ENCODE measurements around the gene SLC20A1.
A peak's percentile ranks its signal among the peaks of the same experiment; 100 is the strongest.

The SLC20A1 gene

DNA sequence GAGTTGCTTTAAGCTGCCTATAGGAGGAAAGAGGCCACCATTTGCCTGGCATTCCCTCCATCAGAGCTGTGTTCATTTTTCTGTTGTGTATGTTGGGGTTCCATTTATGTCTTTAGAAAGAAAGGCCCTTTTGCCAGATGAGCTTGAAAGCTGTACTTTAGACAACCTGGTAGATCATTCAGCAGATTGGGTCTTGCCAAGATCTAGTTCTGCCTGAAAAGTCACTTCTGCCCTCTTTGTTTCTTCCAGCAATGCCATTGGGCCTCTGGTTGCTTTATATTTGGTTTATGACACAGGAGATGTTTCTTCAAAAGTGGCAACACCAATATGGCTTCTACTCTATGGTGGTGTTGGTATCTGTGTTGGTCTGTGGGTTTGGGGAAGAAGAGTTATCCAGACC is 14.4 kb downstream of the SLC20A1 start:
- TF ChIP-seq TCF12 (IDR thresholded peaks at IDR 0.05; ENCODE audit: low read depth), result no peak
- no peak for TF ChIP-seq ZBTB7A (IDR thresholded peaks at IDR 0.05; ENCODE audit: low read depth)
- TF ChIP-seq TEAD4 (IDR thresholded peaks at IDR 0.05), result no peak
- TF ChIP-seq, protein P1, sequence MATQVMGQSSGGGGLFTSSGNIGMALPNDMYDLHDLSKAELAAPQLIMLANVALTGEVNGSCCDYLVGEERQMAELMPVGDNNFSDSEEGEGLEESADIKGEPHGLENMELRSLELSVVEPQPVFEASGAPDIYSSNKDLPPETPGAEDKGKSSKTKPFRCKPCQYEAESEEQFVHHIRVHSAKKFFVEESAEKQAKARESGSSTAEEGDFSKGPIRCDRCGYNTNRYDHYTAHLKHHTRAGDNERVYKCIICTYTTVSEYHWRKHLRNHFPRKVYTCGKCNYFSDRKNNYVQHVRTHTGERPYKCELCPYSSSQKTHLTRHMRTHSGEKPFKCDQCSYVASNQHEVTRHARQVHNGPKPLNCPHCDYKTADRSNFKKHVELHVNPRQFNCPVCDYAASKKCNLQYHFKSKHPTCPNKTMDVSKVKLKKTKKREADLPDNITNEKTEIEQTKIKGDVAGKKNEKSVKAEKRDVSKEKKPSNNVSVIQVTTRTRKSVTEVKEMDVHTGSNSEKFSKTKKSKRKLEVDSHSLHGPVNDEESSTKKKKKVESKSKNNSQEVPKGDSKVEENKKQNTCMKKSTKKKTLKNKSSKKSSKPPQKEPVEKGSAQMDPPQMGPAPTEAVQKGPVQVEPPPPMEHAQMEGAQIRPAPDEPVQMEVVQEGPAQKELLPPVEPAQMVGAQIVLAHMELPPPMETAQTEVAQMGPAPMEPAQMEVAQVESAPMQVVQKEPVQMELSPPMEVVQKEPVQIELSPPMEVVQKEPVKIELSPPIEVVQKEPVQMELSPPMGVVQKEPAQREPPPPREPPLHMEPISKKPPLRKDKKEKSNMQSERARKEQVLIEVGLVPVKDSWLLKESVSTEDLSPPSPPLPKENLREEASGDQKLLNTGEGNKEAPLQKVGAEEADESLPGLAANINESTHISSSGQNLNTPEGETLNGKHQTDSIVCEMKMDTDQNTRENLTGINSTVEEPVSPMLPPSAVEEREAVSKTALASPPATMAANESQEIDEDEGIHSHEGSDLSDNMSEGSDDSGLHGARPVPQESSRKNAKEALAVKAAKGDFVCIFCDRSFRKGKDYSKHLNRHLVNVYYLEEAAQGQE (IDR thresholded peaks at IDR 0.05; ENCODE audit: low read depth), result no peak
- TF ChIP-seq TAF1 (IDR thresholded peaks at IDR 0.05; ENCODE audit: low read depth), result no peak
- TF ChIP-seq, protein P2, sequence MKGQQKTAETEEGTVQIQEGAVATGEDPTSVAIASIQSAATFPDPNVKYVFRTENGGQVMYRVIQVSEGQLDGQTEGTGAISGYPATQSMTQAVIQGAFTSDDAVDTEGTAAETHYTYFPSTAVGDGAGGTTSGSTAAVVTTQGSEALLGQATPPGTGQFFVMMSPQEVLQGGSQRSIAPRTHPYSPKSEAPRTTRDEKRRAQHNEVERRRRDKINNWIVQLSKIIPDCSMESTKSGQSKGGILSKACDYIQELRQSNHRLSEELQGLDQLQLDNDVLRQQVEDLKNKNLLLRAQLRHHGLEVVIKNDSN (IDR thresholded peaks at IDR 0.05), result no peak
- no peak for TF ChIP-seq YY1 (IDR thresholded peaks at IDR 0.05; ENCODE audit: low read depth)
- TF ChIP-seq, protein P3, sequence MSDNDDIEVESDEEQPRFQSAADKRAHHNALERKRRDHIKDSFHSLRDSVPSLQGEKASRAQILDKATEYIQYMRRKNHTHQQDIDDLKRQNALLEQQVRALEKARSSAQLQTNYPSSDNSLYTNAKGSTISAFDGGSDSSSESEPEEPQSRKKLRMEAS (IDR thresholded peaks at IDR 0.05), result no peak
- TF ChIP-seq EP300 (IDR thresholded peaks at IDR 0.05; ENCODE audit: borderline replicate concordance), result no peak
- TF ChIP-seq EGR1 (IDR thresholded peaks at IDR 0.05), result no peak
- TF ChIP-seq CREB1 (IDR thresholded peaks at IDR 0.05; ENCODE audit: low read depth), result no peak
- no peak for TF ChIP-seq RAD21 (IDR thresholded peaks at IDR 0.05; ENCODE audit: low read depth)
- no peak for TF ChIP-seq CEBPB (IDR thresholded peaks at IDR 0.05)
- no peak for TF ChIP-seq FOXM1 (IDR thresholded peaks at IDR 0.05; ENCODE audit: borderline replicate concordance, low read depth)
- no peak for TF ChIP-seq NFIC (IDR thresholded peaks at IDR 0.05)

DNA sequence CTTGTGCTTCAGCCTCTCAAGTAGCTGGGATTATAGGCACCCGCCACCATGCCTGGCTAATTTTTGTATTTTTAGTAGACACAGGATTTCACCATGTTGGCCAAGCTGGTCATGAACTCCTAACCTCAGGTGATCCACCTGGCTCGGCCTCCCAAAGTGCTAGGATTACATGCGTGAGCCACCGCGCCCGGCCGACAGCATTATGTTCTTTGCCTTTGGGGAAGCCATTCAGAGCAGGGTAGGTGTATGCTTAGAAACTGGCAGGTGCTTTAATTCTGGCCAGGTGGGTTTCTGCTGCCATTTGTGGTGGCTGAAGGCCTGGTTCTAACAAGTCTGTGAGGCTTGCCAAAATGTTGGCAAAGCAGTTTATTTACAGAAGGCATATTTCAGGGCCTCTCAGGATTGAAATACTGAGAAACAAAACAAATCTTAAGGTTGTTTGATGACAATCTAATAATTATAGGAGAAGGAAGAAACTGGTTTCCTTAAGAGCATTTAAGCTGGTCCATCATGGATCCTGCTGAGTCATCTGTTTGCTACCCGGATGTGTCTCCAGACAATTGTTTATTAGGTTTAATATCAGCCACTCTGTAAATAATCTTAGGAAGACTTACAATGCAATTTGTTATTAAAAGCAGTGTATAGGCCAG is 16.0 kb downstream of the SLC20A1 start:
- TF ChIP-seq FOXM1 (IDR thresholded peaks at IDR 0.05; ENCODE audit: borderline replicate concordance, low read depth) (no peak), EGR1 (IDR thresholded peaks at IDR 0.05) (no peak), CREB1 (IDR thresholded peaks at IDR 0.05; ENCODE audit: low read depth) (no peak), RAD21 (IDR thresholded peaks at IDR 0.05; ENCODE audit: low read depth) (no peak), ZBTB7A (IDR thresholded peaks at IDR 0.05; ENCODE audit: low read depth) (no peak)
- TF ChIP-seq, protein P3 (IDR thresholded peaks at IDR 0.05), result no peak
- TF ChIP-seq, protein P1 (IDR thresholded peaks at IDR 0.05; ENCODE audit: low read depth), result no peak

DNA sequence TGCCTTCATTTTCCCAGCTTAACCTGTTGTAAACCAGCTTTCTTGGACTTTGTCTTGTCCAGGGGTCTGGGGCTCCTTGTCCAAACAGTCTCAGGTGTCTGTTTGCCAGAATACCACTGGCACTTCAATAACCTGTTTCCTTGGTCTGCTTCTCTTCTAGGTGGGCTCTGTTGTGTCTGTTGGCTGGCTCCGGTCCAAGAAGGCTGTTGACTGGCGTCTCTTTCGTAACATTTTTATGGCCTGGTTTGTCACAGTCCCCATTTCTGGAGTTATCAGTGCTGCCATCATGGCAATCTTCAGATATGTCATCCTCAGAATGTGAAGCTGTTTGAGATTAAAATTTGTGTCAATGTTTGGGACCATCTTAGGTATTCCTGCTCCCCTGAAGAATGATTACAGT is 17.0 kb downstream of the SLC20A1 start:
- TF ChIP-seq YY1 (IDR thresholded peaks at IDR 0.05; ENCODE audit: low read depth) (no peak), TCF12 (IDR thresholded peaks at IDR 0.05; ENCODE audit: low read depth) (no peak), FOXM1 (IDR thresholded peaks at IDR 0.05; ENCODE audit: borderline replicate concordance, low read depth) (no peak), TEAD4 (IDR thresholded peaks at IDR 0.05) (no peak), NFIC (IDR thresholded peaks at IDR 0.05) (0 out of 2 replicates have a peak, but pooled peaks have one; percentile 26), CEBPB (IDR thresholded peaks at IDR 0.05) (no peak)

DNA sequence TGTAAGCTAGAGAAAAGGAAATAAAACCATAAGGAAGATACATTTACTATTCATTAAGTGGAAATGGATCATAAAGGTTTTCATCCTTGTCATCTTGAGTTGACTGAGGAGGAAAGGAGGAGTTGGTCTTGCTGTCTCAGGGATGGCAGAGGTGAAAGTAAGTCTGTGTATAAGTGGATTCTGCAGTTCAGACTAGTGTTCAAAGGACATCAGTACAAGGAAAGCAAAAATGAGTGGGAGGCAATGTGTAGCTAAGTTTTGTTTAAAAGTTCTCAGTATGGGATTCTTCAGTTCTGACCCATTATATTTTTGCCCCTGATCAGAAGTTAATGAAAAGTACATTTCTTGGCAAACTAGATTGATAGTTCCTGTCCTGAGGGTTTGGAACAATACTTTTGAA is 18.9 kb downstream of the SLC20A1 start:
- TF ChIP-seq EP300 (IDR thresholded peaks at IDR 0.05; ENCODE audit: borderline replicate concordance), result no peak
- no peak for TF ChIP-seq CREB1 (IDR thresholded peaks at IDR 0.05; ENCODE audit: low read depth)
- TF ChIP-seq ZBTB7A (IDR thresholded peaks at IDR 0.05; ENCODE audit: low read depth), result no peak
- no peak for TF ChIP-seq TEAD4 (IDR thresholded peaks at IDR 0.05)
- TF ChIP-seq, protein P3 (IDR thresholded peaks at IDR 0.05), result no peak
- no peak for TF ChIP-seq EGR1 (IDR thresholded peaks at IDR 0.05)
- no peak for TF ChIP-seq CEBPB (IDR thresholded peaks at IDR 0.05)
- TF ChIP-seq, protein P1 (IDR thresholded peaks at IDR 0.05; ENCODE audit: low read depth), result no peak
- TF ChIP-seq TAF1 (IDR thresholded peaks at IDR 0.05; ENCODE audit: low read depth), result no peak
- no peak for TF ChIP-seq YY1 (IDR thresholded peaks at IDR 0.05; ENCODE audit: low read depth)
- TF ChIP-seq FOXM1 (IDR thresholded peaks at IDR 0.05; ENCODE audit: borderline replicate concordance, low read depth), result no peak
- no peak for TF ChIP-seq TCF12 (IDR thresholded peaks at IDR 0.05; ENCODE audit: low read depth)
- TF ChIP-seq, protein P2 (IDR thresholded peaks at IDR 0.05), result no peak
- TF ChIP-seq RAD21 (IDR thresholded peaks at IDR 0.05; ENCODE audit: low read depth), result no peak
- no peak for TF ChIP-seq NFIC (IDR thresholded peaks at IDR 0.05)

Data from Ishikawa (cell line).